Endothelial cell (in vitro differentiated cells): ENCODE results near the gene LRRC58. TPM values are rescaled to one million over a fixed set of nuclear protein-coding genes. Genes with fewer than 3 reads are reported as not detected.

Experiments
- DNase-seq: peaks from one replicate; pipeline ENCODE4 v3.0.0; 2021; ENCODE audit warnings: low spot score
- H3K27ac Mint-ChIP-seq: one replicate; pipeline ENCODE4 v1.8.0; 2021; ENCODE audit warnings: mixed read lengths, inconsistent platforms; ENCODE audit not compliant: unreplicated experiment
- H3K27me3 Mint-ChIP-seq: one replicate; pipeline ENCODE4 v1.8.0; 2021; ENCODE audit warnings: mild to moderate bottlenecking, moderate library complexity, mixed read lengths, inconsistent platforms; ENCODE audit not compliant: unreplicated experiment
- H3K36me3 Mint-ChIP-seq: one replicate; pipeline ENCODE4 v1.8.0; 2021; ENCODE audit warnings: mild to moderate bottlenecking, low read depth, mixed read lengths, inconsistent platforms; ENCODE audit not compliant: unreplicated experiment
- H3K4me1 Mint-ChIP-seq: one replicate; pipeline ENCODE4 v1.8.0; 2021; ENCODE audit warnings: mild to moderate bottlenecking, mixed read lengths, inconsistent platforms; ENCODE audit not compliant: unreplicated experiment
- H3K4me3 Mint-ChIP-seq: one replicate; pipeline ENCODE4 v1.8.0; 2021; ENCODE audit warnings: mild to moderate bottlenecking, mixed read lengths, inconsistent platforms; ENCODE audit not compliant: unreplicated experiment
- H3K9me3 Mint-ChIP-seq: one replicate; pipeline ENCODE4 v1.8.0; 2021; ENCODE audit warnings: mixed read lengths, inconsistent platforms; ENCODE audit not compliant: unreplicated experiment
- total RNA-seq: library from RNA; stranded (reverse); fragmentation: NEBNext Ultra II Directional; extraction: Animal tissue kit (Norgen Biotek cat#: 25700); gene quantifications from one replicate; pipeline ENCODE4 v1.2.1, GENCODE V29; 2021; ENCODE audit not compliant: unreplicated experiment
- TF ChIP-seq, protein P1 (sequence below): fragments of 200-600 bp; sonication (generic); IDR thresholded peaks from one replicate; pipeline ENCODE4 v1.5.0; 2021; ENCODE audit warnings: antibody characterized with exemption; ENCODE audit not compliant: unreplicated experiment

LRRC58 gene
- total RNA-seq, 1 donor from 2014 or later, result 5.2 TPM

DNA sequence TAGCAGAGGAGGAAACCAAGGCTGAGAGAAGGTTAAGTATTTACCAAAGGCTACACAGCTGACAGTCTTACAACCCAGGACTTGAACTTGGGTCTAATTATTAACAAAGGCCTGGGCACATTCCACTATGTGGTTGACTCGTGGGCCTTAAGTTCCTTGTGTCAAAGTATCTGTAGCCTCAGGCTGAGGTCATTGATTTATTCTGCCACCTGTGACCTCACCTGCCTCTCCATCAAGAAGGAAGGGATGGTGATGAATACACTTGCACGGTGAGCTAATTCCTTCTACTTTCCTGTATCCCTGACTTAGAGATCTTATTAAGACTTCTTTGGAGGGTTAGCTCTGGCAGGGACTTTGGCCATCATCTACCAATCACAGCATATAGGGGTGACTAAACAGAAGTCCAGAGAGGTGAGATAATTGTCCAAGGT, 19.9 kb upstream of the LRRC58 start:
- Mint-ChIP-seq H3K9me3 (no peaks in the 10 kb centered on the region), H3K36me3 (no peaks in the 10 kb centered on the region), H3K27ac (no peak overlapping the region), H3K4me1 (no peaks in the 10 kb centered on the region), H3K27me3 (peaks cover 4% of the 10 kb centered on the region), H3K4me3 (no peak overlapping the region)
- no peak for DNase-seq
- TF ChIP-seq, protein P1, sequence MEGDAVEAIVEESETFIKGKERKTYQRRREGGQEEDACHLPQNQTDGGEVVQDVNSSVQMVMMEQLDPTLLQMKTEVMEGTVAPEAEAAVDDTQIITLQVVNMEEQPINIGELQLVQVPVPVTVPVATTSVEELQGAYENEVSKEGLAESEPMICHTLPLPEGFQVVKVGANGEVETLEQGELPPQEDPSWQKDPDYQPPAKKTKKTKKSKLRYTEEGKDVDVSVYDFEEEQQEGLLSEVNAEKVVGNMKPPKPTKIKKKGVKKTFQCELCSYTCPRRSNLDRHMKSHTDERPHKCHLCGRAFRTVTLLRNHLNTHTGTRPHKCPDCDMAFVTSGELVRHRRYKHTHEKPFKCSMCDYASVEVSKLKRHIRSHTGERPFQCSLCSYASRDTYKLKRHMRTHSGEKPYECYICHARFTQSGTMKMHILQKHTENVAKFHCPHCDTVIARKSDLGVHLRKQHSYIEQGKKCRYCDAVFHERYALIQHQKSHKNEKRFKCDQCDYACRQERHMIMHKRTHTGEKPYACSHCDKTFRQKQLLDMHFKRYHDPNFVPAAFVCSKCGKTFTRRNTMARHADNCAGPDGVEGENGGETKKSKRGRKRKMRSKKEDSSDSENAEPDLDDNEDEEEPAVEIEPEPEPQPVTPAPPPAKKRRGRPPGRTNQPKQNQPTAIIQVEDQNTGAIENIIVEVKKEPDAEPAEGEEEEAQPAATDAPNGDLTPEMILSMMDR, result no peak

DNA sequence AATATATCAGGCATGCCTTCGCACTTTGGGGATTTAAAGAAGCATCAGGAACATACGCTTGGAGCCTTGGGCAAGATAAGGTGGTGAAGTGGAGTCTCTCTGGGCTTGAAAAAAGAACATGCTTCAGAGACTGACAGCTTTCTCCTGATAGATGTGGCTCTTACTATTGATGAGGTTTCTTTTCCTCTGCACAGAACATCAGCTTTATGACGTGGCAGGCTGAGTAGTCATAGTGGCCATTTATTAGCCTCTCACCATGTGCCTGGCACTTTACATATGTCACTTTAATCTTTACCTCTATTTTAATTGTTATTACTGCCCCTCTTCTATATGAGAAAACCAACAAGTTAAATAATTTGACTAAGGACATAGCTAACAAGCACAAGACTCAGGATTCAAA, 19.0 kb upstream of the LRRC58 start:
- H3K9me3 Mint-ChIP-seq, result no peaks in the 10 kb centered on the region
- H3K36me3 Mint-ChIP-seq, result no peaks in the 10 kb centered on the region
- H3K4me3 Mint-ChIP-seq, result no peak overlapping the region
- peaks cover 4% of the 10 kb centered on the region for H3K27me3 Mint-ChIP-seq
- DNase-seq, result no peak
- TF ChIP-seq, protein P1, result no peak
- H3K27ac Mint-ChIP-seq, result no peak overlapping the region
- H3K4me1 Mint-ChIP-seq, result no peaks in the 10 kb centered on the region

DNA sequence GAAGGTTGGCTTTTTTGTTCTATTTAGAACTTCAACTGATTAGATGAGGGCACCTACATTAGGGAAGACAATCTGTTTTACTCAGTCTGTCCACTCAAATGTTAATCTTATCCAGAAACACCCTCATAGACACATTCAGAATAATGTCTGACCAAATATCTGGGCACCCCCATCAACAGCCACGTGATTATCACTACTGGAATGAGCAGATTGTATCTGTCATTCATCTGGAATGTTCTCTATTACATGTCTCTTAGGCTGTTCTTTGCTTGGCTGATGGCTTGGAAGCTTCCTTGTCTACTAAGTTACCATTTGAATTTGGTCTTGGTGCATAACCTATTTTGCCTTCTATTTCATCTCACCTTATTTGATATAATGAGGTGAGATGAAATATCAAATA, 15.7 kb upstream of the LRRC58 start:
- TF ChIP-seq, protein P1, result no peak
- no peak for DNase-seq
- Mint-ChIP-seq H3K27me3 (no peaks in the 10 kb centered on the region), H3K4me3 (no peak overlapping the region), H3K4me1 (no peaks in the 10 kb centered on the region), H3K9me3 (no peaks in the 10 kb centered on the region), H3K27ac (no peak overlapping the region), H3K36me3 (peaks cover 4% of the 10 kb centered on the region)

DNA sequence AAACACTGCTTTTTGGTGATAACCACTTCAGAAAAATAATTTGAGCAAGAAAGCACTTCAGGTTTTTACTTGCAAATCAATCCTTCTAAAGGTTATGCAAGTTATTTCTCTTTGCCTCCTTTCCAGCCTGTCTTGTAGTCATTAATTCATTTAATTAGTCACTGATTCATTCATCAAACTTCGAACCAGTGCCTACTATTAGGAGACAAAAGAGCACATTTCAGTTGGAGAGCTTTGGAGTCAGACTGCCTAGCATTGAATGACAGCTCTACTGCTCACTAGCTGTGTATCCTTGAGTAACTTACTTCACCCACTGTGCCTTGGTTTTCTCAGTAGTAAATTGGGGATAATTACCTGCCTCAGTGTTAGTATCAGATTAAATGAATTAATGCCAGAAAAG, 14.9 kb upstream of the LRRC58 start:
- TF ChIP-seq, protein P1, result no peak
- no peaks in the 10 kb centered on the region for H3K27me3 Mint-ChIP-seq
- H3K36me3 Mint-ChIP-seq, result peaks cover 4% of the 10 kb centered on the region
- H3K27ac Mint-ChIP-seq, result no peak overlapping the region
- no peaks in the 10 kb centered on the region for H3K9me3 Mint-ChIP-seq
- DNase-seq, result no peak
- no peaks in the 10 kb centered on the region for H3K4me1 Mint-ChIP-seq
- no peak overlapping the region for H3K4me3 Mint-ChIP-seq

DNA sequence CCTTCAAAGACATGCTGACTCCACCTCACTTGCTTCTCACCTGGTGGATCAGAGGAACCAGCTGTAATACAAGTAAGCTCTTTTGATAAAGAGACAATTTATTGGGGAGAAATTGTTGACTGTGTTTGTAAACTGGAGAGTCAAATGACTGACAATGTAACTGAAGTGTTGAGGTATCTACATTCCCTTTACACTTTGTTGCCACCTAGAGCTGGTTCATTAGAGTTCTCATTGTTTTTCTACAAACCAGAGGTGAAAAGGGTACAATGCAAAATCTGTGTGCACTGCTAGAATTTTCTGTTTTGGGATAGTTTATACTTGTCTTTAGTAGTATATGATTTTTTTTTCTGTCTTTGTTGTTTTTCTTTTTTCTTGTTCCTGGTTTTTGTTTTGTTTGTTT, 8.7 kb upstream of the LRRC58 start:
- Mint-ChIP-seq H3K27me3 (no peaks in the 10 kb centered on the region), H3K4me3 (no peak overlapping the region), H3K27ac (no peak overlapping the region), H3K4me1 (no peaks in the 10 kb centered on the region), H3K9me3 (no peaks in the 10 kb centered on the region), H3K36me3 (peaks cover 4% of the 10 kb centered on the region)
- TF ChIP-seq, protein P1, result no peak
- DNase-seq, result no peak
